Kidney (tissue), 14 donors: ENCODE measurements around the gene ATP11B. TPM values are rescaled to one million over a fixed set of nuclear protein-coding genes. Genes with fewer than 3 reads are reported as not detected.

Experiments used
- DNase-seq, 5 donors: peaks; one replicate each; pipeline ENCODE4 v3.0.0-alpha.2; 2013 to 2020
- FAIRE-seq: peaks from 2 replicates; lab custom pipeline; 2012; peaks lifted over from hg19 to GRCh38; lab: Jason Lieb, UNC
- H3K27ac ChIP-seq, 2 donors: one replicate each; pipeline ENCODE4 v1.7.0; 2013; ENCODE audit warnings: low read depth in 2 of 2, low read length in 2 of 2, inconsistent platforms in 1 of 2
- H3K27me3 ChIP-seq: one replicate; pipeline ENCODE4 v1.7.1; 2013; ENCODE audit warnings: low read length, inconsistent platforms; ENCODE audit not compliant: control insufficient read depth, insufficient read depth
- H3K36me3 ChIP-seq, 3 donors: one replicate each; pipeline versions ENCODE4 v1.7.0 to v1.7.1; 2013; ENCODE audit warnings: low read length in 3 of 3, control low read depth in 1 of 3, inconsistent platforms in 1 of 3; ENCODE audit not compliant: insufficient read depth in 3 of 3, control insufficient read depth in 2 of 3
- H3K4me1 ChIP-seq, 3 donors: one replicate each; pipeline versions ENCODE4 v1.7.0 to v1.7.1; 2013; ENCODE audit warnings: low read length in 3 of 3, inconsistent platforms in 1 of 3, low read depth in 1 of 3; ENCODE audit not compliant: control insufficient read depth in 2 of 3, insufficient read depth in 2 of 3
- H3K4me3 ChIP-seq, 3 donors: one replicate each; pipeline versions ENCODE4 v1.7.0 to v1.8.1; 2013; ENCODE audit warnings: low read length in 3 of 3, control low read depth in 1 of 3, inconsistent platforms in 1 of 3
- H3K9ac ChIP-seq, 3 donors: one replicate each; pipeline versions ENCODE4 v1.7.0 to v1.7.1; 2013; ENCODE audit warnings: low read length in 3 of 3, control low read depth in 1 of 3, inconsistent platforms in 1 of 3
- H3K9me3 ChIP-seq, 3 donors: one replicate each; pipeline versions ENCODE4 v1.7.0 to v1.7.1; 2013; ENCODE audit warnings: low read length in 3 of 3, control low read depth in 1 of 3, inconsistent platforms in 1 of 3; ENCODE audit not compliant: control insufficient read depth in 2 of 3, insufficient read depth in 1 of 3
- intact Hi-C: fragments of 100-400 bp; cut with DNase I; formaldehyde crosslinking; loops from one replicate; pipeline ENCODE4 v1.11.1; 2022
- polyA plus RNA-seq: library from polyadenylated mRNA; stranded (reverse); fragments of 350-450 nt; fragmentation: Illumina TruSeq; extraction: RNeasy Lipid Tissue Mini Kit (QIAGEN cat#74804); gene quantifications from one replicate; pipeline ENCODE4 v1.2.3, GENCODE V29; 2014; ENCODE audit warnings: low read depth, low replicate concordance; ENCODE audit not compliant: insufficient read depth
- total RNA-seq: library from RNA; stranded (reverse); fragmentation: NEBNext Ultra II Directional; extraction: Animal tissue kit (Norgen Biotek cat#: 25700); gene quantifications from one replicate; pipeline ENCODE4 v1.2.1, GENCODE V29; 2021
- TF ChIP-seq, protein P1 (sequence below): IDR thresholded peaks from 3 replicates; pipeline ENCODE4 v1.5.1; 2012; ENCODE audit warnings: mild to moderate bottlenecking, moderate library complexity, borderline replicate concordance; ENCODE audit not compliant: insufficient read depth; ENCODE audit errors: extremely low read depth
- donor health status: control.
- donor health status: control.
- donor health status: control.
- donor health status: control.
- donor health status: control.
- donor health status: DM: yes; HTN: yes; CAD: no.
- donor health status: Normal renal cell carcinoma (clear cell type).

ATP11B gene
- total and polyA plus RNA-seq, 2 donors from 2014 or later: 8.0 to 65.0 TPM

DNA sequence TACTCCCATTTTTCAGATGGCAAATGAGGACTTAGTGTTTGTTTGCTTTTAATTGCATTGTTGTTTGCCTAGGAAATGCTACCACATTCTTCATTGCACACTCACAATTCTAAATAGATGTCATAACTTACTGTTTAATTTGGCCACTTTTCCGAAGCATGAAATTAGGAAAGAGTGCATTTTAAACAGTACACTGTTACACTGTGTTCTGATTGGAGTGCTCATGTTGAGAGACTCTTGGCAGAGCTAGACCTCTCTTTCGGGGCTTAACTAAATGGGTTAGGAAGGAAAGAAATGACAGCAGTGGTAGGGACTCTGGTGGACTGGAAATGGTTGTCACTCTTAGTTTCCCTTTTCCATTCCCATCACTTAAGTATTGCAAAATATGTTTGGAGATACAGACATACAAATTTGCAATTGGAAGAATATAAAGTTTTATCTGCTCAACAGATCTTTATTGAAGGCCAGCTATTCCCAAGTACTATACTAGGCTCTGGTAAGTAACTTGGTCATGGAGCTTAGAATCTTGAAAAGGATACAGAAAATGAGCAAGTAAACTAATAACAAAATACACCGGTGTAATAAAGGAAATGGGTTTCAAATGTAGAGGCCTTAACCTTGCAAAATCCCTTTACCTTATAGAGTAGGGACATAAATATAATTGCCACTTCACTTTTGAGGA is 96.8 kb downstream of the ATP11B start:
- Histone ChIP-seq H3K27me3 (no peaks in the 10 kb centered on the region), H3K36me3 (peaks cover 2 to 18% (median 9%) of the 10 kb centered on the region in 3 donors), H3K9me3 (no peaks in the 10 kb centered on the region), H3K9ac (no peak overlapping the region), H3K4me3 (no peak overlapping the region), H3K4me1 (no peaks in the 10 kb centered on the region), H3K27ac (no peak overlapping the region)
- TF ChIP-seq, protein P1, sequence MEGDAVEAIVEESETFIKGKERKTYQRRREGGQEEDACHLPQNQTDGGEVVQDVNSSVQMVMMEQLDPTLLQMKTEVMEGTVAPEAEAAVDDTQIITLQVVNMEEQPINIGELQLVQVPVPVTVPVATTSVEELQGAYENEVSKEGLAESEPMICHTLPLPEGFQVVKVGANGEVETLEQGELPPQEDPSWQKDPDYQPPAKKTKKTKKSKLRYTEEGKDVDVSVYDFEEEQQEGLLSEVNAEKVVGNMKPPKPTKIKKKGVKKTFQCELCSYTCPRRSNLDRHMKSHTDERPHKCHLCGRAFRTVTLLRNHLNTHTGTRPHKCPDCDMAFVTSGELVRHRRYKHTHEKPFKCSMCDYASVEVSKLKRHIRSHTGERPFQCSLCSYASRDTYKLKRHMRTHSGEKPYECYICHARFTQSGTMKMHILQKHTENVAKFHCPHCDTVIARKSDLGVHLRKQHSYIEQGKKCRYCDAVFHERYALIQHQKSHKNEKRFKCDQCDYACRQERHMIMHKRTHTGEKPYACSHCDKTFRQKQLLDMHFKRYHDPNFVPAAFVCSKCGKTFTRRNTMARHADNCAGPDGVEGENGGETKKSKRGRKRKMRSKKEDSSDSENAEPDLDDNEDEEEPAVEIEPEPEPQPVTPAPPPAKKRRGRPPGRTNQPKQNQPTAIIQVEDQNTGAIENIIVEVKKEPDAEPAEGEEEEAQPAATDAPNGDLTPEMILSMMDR: no peak
- DNase-seq: no peak
- intact Hi-C loops: no loop called here
- no peak for FAIRE-seq

DNA sequence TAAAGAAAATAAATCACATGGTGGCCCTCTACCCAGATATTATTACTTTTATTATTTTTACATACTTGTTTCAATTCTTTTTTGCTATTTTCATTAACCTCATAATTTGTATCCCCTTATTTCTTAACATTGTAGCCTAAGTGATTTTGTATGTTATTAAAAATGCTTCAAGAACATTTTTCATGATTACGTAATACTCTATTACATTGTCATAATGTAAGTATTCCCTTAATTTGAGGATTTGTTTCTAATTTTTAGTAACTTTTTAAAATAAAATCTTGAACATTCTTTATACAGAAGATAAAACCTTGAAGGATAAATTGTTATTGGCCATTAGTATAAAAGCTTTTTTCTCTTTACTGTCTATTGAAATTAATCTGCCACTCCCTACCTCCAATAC is 98.1 kb downstream of the ATP11B start:
- Histone ChIP-seq H3K27ac (no peak overlapping the region), H3K4me1 (no peaks in the 10 kb centered on the region), H3K9me3 (no peaks in the 10 kb centered on the region), H3K9ac (no peak overlapping the region), H3K4me3 (no peak overlapping the region), H3K36me3 (peaks cover 2 to 18% (median 9%) of the 10 kb centered on the region in 3 donors), H3K27me3 (no peaks in the 10 kb centered on the region)
- DNase-seq: no peak
- intact Hi-C loops: no loop called here
- FAIRE-seq: no peak
- TF ChIP-seq, protein P1: no peak

DNA sequence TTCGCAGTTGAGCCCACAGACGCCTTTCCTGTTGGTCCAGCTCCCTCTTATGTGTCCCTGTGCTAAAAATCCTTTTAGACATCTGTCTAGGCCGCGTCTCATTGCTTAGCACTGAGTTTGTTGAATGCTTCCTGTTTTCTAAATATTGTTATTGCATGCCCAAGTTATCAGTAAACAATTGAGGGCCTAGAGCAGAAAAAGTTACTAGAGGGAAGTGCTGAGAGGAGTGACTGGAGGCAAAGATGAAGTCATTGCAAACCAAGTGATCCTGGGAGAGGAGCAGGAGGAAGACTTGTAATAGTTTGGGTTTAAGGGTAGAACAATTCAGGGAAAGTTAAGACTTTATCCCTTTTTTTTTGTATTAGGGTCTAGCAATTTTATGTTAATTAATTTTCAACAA is 98.9 kb downstream of the ATP11B start:
- TF ChIP-seq, protein P1: no peak
- no peaks in the 10 kb centered on the region for H3K27me3 ChIP-seq
- no peak overlapping the region for H3K27ac ChIP-seq
- no peaks in the 10 kb centered on the region for H3K4me1 ChIP-seq
- DNase-seq (no peak), FAIRE-seq (no peak)
- H3K4me3 ChIP-seq: no peak overlapping the region
- H3K9ac ChIP-seq: no peak overlapping the region
- H3K9me3 ChIP-seq: no peaks in the 10 kb centered on the region
- H3K36me3 ChIP-seq: peaks cover 2 to 18% (median 5%) of the 10 kb centered on the region in 3 donors
- intact Hi-C loops: no loop called here
